Measurements from ENCODE around the gene AFAP1L2.

Gene AFAP1L2

DNA sequence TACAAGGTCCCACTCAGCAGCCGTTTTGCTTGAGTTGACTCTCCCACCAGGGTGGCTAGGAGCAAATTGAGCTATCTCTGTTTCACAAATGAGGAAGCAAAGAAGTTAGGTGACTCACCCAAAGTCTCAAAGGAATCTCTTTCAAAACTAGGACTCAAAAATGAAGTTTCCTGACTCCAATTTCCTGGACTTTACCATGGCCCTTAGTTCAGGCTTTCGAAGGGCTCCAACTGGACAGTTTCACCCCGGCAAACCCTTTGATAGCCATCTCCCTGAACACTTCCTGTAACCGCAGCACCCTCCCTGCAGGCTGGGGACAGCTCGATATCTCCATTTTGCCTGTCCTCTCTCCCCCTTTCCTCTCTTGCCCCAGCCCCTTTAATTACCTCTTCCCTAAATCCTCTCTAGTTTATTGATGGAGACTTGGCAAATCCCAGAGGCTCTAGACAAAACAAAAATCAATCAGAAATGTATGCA is 4.7 kb upstream of the AFAP1L2 start:
- H3K4me3 ChIP-seq (ENCODE audit: low read depth, low read length), result no peak overlapping the region
- in situ Hi-C loops (cut with HindIII; ENCODE audit: low sequenced_read_pairs), result no loop called here
- TF ChIP-seq, protein P1, sequence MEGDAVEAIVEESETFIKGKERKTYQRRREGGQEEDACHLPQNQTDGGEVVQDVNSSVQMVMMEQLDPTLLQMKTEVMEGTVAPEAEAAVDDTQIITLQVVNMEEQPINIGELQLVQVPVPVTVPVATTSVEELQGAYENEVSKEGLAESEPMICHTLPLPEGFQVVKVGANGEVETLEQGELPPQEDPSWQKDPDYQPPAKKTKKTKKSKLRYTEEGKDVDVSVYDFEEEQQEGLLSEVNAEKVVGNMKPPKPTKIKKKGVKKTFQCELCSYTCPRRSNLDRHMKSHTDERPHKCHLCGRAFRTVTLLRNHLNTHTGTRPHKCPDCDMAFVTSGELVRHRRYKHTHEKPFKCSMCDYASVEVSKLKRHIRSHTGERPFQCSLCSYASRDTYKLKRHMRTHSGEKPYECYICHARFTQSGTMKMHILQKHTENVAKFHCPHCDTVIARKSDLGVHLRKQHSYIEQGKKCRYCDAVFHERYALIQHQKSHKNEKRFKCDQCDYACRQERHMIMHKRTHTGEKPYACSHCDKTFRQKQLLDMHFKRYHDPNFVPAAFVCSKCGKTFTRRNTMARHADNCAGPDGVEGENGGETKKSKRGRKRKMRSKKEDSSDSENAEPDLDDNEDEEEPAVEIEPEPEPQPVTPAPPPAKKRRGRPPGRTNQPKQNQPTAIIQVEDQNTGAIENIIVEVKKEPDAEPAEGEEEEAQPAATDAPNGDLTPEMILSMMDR (IDR thresholded peaks at IDR 0.05; ENCODE audit: low read depth, low read length, missing control alignments), result no peak
- no peak for DNase-seq (ENCODE audit: low read depth)

DNA sequence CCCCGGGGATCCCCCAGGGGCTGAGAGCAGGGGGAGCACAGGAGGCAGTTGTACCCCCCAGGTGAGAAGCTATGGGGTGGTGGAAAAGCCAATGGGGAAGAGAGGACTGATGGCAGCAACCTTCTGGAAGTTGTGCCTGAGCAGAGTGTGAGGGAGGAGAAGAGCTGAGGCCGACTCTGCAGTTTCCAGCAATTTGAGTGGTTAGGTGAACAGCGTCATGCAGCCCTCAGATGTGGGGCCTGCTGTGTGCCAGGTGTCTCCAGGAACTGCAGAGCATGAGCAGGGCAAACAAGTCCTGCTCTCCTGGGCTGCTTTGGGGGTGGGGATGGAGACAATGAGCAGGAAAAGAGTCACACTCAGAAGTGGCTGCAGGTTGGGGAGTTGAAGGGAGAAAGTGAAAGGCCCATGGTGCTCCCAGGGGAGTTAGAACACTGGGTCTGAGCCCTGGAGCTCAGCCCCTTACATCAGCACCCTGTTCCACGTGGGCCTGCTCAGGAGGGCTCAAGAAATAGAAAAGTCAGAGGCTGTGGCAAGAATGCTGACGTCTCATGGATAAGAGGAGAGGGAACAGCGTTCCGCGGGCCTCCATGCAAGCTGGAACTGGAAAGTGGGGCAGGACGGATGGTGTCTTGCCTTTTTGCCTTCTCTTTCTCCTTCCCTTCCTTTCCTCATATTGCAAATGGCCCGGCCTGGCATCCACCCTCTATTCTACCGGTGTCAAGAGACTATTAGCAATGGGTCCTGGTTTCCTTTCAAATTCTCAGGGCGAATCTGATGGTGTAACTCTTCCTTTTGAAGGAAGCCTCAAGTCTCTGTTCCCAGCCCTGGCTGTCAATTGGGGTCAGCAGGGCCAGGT is 4.0 kb upstream of the AFAP1L2 start:
- TF ChIP-seq, protein P1 (IDR thresholded peaks at IDR 0.05; ENCODE audit: low read depth, low read length, missing control alignments), result no peak
- DNase-seq (ENCODE audit: low read depth), result no peak
- H3K4me3 ChIP-seq (ENCODE audit: low read depth, low read length), result no peak overlapping the region
- in situ Hi-C loops (cut with HindIII; ENCODE audit: low sequenced_read_pairs), result no loop called here

DNA sequence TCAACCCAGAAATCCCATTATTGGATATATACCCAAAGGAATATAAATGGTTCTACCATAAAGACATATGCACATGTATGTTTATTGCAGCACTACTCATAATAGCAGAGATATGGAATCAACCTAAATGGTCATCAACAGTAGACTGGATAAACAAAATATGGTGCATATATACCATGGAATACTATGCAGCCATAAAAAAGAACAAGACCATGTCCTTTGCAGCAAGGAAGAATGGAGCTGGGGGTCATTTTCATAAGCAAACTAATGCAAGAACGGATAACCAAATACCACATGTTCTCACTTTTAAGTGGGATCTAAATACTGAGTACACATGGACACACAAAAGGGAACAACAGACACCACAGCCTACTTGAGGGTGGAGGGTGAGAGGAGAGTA is 2.2 kb upstream of the AFAP1L2 start:
- DNase-seq (ENCODE audit: low read depth), result no peak
- TF ChIP-seq, protein P1 (IDR thresholded peaks at IDR 0.05; ENCODE audit: low read depth, low read length, missing control alignments), result no peak
- H3K4me3 ChIP-seq (ENCODE audit: low read depth, low read length), result no peak overlapping the region
- in situ Hi-C loops (cut with HindIII; ENCODE audit: low sequenced_read_pairs), result no loop called here

DNA sequence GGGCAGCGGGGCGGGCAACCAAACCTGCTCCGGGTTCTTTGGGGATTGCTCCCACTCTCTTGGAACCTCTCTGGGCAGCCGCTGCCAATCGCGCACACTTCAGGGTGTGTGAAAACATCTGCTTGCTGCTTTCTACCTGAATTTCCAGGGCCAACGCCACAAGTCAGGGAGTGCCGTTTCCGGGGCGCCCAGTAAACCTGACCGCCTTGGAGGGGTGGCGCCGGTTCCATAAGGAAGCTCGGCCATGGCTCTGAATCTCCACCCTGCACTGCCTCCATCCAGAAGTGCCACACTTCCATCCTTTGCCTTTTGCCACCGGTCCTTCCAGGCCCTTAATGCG is 679 bp upstream of the AFAP1L2 start:
- peak overlapping the region; percentile 53 for H3K4me3 ChIP-seq (ENCODE audit: low read depth, low read length)
- in situ Hi-C loops (cut with HindIII; ENCODE audit: low sequenced_read_pairs), result no loop called here

DNA sequence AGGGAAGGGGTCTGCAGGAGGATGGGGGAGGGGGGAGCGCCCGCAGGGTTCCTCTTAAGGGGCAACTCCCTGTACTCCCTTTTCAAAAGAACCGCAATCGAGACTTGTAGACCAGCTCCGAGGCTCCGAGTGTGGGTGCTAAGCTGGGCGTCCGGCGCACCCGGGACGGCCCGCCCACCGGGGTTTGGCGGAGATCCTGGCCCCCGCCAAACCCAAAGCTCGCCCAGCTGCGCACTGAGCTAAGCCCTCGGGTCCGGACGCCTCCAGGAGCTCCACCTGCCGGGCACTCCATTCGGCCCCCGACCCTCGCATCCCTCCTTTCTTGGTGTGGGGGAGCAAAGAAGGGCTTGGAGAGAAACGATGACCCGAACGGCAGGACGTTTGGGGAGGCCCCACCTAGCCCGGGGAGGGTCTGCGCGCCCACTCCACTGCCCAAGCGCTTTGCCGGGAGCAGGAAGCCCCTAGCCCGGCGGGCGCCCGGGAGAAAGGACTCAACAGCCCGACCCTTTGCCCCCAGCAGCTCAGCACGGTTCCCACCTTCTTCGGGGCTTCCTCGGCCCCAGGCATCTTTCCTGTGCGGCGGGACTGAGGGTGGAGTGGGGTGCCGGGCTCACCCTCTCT is 651 bp downstream of the AFAP1L2 start:
- H3K4me3 ChIP-seq (ENCODE audit: low read depth, low read length), result peak overlapping the region; percentile 53
- DNase-seq (ENCODE audit: low read depth), result no peak
- in situ Hi-C loops (cut with HindIII; ENCODE audit: low sequenced_read_pairs), result no loop called here
- TF ChIP-seq, protein P1 (IDR thresholded peaks at IDR 0.05; ENCODE audit: low read depth, low read length, missing control alignments), result peak; percentile 46

More for the DNA sequence above, 679 bp upstream of the AFAP1L2 start:
- DNase-seq (ENCODE audit: low read depth), result no peak
- TF ChIP-seq, protein P1 (IDR thresholded peaks at IDR 0.05; ENCODE audit: low read depth, low read length, missing control alignments), result no peak

DNA sequence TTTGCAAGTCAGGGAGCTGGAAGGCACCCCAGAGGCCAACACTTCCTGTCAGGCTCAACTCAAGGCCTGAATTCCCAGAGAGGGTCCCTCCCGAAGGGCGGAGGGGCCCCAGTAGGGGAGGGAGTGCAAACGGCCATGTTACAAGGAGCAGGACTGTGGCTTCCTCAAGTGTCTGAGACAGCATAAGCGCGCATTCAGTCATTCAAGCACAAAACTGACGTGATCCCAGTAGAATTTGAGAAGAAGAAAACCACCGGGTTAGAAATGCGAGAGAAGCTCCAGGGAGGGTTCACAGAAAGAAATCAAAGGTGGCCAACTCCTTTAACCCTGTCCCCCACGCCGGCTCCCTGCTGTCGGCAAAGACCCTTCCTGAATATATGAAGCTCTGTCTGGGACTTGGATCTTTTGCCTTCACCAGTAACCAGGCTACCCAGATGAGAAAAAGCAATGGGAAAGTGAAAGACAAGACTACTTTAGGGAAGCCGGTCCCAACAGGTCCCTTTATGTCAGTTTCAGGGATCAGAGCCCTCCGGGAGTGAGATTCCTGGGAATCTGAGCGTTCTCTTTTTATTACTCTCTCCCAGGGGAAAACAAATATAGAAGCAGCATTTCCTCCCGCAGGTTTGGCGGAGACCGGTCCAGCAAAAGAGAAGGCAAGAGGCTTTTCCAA is 1.3 kb downstream of the AFAP1L2 start:
- peak overlapping the region; percentile 53 for H3K4me3 ChIP-seq (ENCODE audit: low read depth, low read length)
- TF ChIP-seq, protein P1 (IDR thresholded peaks at IDR 0.05; ENCODE audit: low read depth, low read length, missing control alignments), result no peak
- in situ Hi-C loops (cut with HindIII; ENCODE audit: low sequenced_read_pairs), result no loop called here
- no peak for DNase-seq (ENCODE audit: low read depth)
